Measurements from ENCODE around the gene DST.
"Not testable (repeated sequence)": the region's sequence is repeated elsewhere in the genome, so short reads cannot be mapped to it uniquely, and the experiment has no call there.

DST gene

GRCh38 chr6:56663344-56663743 lies 20.7 kb upstream of the DST start:
- peak; percentile 83 for FAIRE-seq
- no peak for DNase-seq (ENCODE audit: low spot score)

DNA sequence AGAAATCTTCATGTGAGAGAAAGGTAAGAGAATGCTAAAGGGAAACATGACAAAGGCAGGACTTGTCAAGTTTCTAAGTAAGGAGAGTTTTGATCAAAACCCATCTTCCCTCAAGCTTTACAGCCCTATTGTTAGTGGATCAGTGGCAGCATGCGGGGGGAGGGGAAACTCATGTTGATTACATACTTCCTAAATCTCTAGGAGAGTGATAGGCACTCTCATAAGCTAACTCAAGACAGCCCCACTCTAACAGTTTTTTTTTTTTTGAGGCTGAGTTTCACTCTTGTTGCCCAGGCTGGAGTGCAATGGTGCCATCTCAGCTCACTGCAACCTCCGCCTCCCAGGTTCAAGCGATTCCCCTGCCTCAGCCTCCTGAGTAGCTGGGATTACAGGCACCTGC lies 18.6 kb upstream of the DST start:
- FAIRE-seq; DNase-seq (ENCODE audit: low spot score): not testable (repeated sequence)

- DNase-seq (ENCODE audit: low spot score), result no peak
- FAIRE-seq, result no peak
Observed at GRCh38 chr6:56660381-56660730, 17.7 kb upstream of the DST start.

- FAIRE-seq (no peak), DNase-seq (ENCODE audit: low spot score) (no peak)
Observed at GRCh38 chr6:56659721-56660380, 17.2 kb upstream of the DST start.

DNA sequence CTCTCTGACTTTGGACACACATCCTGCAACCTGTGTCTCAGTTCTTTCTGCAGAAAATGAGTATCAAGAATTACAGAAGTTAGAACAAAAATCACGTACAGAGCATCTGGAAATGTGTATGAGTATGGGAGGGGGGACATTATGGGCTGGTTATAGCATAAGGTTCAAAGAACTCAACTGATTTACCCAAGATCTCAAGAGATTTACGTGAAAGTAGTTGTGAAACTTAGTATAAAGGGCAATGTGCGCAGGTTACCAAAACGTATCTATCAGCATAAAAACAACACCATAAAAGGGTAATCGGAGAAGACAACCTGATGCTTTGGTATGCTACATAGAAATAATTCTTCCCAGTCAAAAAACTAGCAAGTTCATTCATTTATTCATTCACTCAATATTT lies 15.6 kb upstream of the DST start:
- DNase-seq (ENCODE audit: low spot score), result no peak
- no peak for FAIRE-seq

DNA sequence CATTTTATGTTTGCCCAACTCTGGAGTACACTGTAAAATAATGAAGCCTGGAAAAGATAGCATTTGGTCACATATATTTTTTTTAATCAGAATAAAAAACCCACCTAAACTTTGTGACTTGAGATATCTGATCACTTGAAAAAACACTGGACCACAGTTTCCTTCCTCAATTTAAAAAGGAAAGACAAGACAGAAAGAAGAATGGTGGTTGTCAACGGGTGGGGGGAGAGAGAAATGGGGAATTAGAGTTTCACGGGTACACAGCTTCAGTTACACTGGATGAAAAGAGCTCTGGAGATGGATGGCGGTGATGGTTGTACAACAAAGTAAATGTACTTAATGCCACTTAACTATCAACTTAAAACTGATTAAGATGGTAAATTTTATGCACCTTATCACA lies 14.7 kb upstream of the DST start:
- no peak for DNase-seq (ENCODE audit: low spot score)
- FAIRE-seq, result no peak

DNA sequence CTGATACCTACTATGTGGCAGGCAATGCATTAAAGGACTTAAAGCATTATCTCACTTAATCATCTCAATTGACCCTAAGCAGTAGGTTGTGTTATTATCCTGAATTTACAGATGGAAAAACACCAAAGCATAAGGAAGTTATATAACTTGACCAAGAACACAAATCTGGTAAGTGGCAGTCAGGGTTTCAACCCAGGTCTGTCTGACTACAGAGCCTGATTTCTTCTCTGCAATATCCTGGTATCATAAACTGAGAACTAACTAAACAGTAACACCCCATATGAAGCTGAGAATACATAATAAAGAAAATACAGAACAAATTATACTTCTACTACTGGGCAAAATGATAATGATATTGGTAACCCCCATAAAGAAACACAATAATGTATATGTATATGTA lies 13.8 kb upstream of the DST start:
- no peak for FAIRE-seq

GRCh38 chr6:56655996-56656395 lies 13.3 kb upstream of the DST start:
- DNase-seq (ENCODE audit: low spot score), result no peak
- no peak for FAIRE-seq

More for the DNA sequence above, 13.8 kb upstream of the DST start:
- DNase-seq (ENCODE audit: low spot score), result no peak

DNA sequence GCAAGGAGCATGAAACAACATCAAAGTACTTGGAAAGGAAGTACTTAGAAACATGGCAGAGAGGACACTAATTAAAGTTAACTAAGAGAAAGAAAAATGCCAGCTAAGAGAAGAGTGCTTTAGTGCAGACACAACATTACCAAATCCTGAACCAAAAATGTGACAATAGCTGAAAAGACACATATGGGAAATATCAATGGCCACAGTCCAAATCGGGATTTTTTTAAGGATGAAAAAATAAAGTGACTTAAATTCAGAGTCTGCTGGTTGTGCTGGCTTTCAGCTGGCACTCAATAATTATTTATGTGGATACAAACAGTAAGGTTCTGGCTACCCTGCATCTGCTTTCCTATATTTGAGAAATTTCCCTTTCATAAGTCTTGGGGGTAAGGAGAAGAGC lies 12.6 kb upstream of the DST start:
- FAIRE-seq (no peak), DNase-seq (ENCODE audit: low spot score) (no peak)

DNA sequence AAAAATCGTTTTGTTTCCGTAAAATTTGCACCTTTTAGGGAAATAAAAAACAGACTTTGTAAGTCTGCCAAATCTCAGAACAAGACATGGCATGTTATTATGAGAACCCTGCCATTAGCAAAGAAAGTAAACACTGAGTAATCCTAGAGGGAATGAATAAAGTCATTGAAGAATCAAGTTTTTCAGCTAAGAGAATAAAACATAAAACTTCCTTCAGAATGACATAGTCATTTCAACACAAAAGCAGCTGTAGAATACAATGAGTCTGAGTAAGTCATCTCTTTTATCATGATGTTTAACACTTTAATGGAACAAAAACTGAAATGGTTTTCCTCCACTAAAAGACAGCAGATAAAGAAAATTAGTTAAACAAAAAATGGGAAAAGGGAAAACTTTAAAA lies 10.3 kb upstream of the DST start:
- peak; percentile 18 for DNase-seq (ENCODE audit: low spot score)
- no peak for FAIRE-seq

DNA sequence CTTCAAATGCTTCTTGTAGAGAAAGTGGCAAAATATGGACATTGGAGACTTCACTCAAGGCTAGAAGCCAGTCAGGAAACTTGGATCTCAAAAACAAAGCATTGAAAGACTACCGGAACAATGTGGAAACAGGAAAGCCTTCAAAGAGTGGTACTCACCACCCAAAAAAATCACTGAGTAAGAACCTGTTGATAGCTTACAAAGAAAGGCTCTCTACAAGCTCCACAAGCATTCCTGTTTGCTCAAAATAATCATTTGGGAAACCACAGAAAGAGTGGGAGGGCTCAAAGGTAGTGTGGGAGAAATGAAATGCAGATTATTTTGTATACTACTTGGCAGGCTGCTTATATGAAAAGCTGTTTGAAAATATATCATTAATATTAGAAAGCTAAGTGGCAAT lies 9.5 kb upstream of the DST start:
- FAIRE-seq (no peak), DNase-seq (ENCODE audit: low spot score) (peak; percentile 39)

DNA sequence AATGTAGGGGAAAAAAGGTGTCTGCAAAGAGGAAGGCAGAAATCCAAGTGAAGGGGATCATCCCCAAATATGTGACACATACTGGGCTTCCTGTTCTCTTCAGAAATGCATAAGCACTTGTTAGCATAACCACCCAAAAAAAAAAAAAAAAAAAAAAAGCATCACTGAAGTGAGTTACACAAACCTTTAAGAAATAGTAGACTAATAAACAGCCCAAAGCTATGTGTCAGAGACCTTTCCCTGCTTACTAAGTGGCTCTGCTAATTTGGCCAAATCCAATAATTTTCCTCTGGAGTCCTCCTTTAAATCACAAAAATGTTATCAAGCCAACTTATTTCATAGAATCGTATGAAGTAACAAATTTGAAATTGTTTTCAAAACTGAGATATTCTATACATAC lies 7.5 kb upstream of the DST start:
- FAIRE-seq (no peak), DNase-seq (ENCODE audit: low spot score) (no peak)

DNA sequence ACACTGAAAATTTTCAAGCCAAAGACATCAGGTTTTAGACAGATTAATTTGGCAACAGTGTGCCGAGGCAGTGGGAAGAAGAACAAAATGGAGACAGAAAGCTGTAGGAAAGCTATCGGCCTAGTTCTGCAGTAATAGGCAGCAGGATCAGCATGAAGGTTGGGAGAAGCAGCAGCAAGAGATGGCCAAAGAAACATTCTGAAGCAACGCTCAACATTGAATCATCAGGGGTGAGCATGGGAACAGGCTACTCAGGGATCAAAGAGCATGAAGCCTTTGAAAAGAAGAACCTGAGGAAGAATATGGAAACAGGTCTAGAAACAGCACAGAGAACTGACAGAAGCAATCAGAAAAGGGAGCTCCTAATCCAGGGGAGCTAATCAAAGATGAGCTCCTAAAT lies 7.1 kb upstream of the DST start:
- DNase-seq (ENCODE audit: low spot score) (no peak), FAIRE-seq (no peak)

- no peak for FAIRE-seq
- no peak for DNase-seq (ENCODE audit: low spot score)
Observed at GRCh38 chr6:56649053-56649769, 6.5 kb upstream of the DST start.

- FAIRE-seq, result no peak
Observed at GRCh38 chr6:56647172-56647762, 4.6 kb upstream of the DST start.

DNA sequence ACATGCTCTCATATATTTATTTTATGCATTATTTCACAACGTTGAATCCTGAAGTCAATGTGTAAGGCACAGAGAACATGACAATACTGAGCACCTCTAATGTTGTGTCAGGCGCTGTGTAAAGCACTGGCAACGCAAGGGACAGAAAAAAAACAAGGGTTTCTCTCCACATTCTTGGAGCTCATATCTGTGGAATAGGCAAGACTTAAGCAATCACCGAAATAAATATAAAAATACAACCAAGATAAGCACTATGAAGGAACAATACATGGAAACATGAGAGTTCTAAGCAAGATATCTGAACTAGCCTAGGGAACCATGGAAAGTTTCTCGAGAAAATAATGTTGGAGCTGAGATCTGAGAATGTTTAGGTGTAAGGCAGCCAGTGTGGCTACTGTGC lies 1.7 kb upstream of the DST start:
- DNase-seq (ENCODE audit: low spot score), result no peak

More at GRCh38 chr6:56647172-56647762, 4.6 kb upstream of the DST start:
- DNase-seq (ENCODE audit: low spot score), result no peak

GRCh38 chr6:56643379-56644089 lies 845 bp upstream of the DST start:
- no peak for FAIRE-seq

More for the DNA sequence above, 1.7 kb upstream of the DST start:
- no peak for FAIRE-seq

GRCh38 chr6:56640374-56640773 lies 2.3 kb downstream of the DST start:
- no peak for FAIRE-seq

More at GRCh38 chr6:56643379-56644089, 845 bp upstream of the DST start:
- DNase-seq (ENCODE audit: low spot score), result no peak

GRCh38 chr6:56638760-56639159 lies 3.9 kb downstream of the DST start:
- DNase-seq (ENCODE audit: low spot score) (no peak), FAIRE-seq (no peak)

More at GRCh38 chr6:56640374-56640773, 2.3 kb downstream of the DST start:
- DNase-seq (ENCODE audit: low spot score), result no peak

DNA sequence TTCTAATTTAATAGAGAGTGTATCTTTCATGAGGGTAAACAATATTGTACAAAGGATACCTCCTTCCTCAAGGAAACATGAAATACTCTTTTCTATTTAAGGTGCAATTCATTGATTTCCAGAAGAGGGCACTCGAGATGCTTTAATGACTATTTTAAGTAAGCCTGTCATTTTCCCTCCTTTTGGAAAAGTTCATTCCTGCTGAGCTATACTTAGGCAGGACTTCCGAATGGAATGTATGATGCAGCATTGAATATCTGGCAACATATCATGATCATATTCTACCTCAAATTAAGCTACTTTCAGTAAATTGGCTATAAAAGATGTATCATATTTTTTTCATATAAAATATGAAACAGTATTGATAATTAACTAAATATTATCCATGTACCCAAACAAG lies 5.0 kb downstream of the DST start:
- FAIRE-seq (no peak), DNase-seq (ENCODE audit: low spot score) (peak; percentile 31)

DNA sequence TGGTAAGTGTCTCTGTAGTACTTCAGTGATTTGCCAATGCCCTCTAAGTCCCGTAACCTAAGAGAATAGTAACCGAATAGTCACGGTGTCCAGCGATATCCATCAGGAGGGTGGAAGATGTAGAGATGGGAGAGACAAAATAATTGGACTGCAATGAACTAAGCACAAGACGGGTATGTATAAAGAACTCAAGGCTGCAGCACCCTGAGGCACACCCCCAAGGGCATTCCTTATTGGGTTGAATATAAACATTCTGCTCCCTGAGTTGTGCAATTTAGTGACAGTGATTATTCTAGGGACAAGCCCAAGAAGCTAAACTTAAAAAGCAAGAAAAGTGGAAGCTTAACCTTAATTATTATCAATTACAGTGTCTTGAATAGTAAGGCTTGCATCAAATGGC lies 14.6 kb downstream of the DST start:
- DNase-seq (ENCODE audit: low spot score) (no peak), FAIRE-seq (no peak)

DNA sequence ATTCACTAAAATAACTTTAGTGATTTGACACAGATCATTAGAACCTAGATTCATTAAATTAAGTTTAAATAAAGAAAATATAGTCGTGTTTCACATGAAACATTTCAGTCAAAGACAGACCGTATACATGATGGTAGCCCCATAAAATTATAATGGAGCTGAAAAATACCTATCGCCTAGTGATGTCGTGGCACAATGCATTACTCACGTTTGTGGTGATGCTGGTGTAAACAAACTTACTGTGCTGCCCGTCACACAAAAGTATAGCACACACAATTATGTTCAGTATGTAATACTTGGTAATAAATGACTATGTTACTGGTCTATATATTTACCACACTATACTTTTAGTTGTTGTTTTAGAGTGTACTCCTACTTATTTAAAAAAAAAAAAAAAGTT lies 17.3 kb downstream of the DST start:
- FAIRE-seq (no peak), DNase-seq (ENCODE audit: low spot score) (no peak)

All from urothelium cell line (cell line).